ENCODE results near the gene MAFF.

Gene MAFF

GRCh38 chr22:38236786-38237185 lies 35.0 kb downstream of the MAFF start:
- H3K9me3 ChIP-seq (ENCODE audit: control insufficient read depth, insufficient read depth, low read length), result no peaks in the 10 kb centered on the region
- no peak overlapping the region for H3K4me3 ChIP-seq (ENCODE audit: low read depth, low read length)
- peaks cover 32% of the 10 kb centered on the region for H3K36me3 ChIP-seq (ENCODE audit: control insufficient read depth, insufficient read depth, low read length)
- H3K9ac ChIP-seq (ENCODE audit: low read depth, low read length), result no peak overlapping the region
- no peaks in the 10 kb centered on the region for H3K4me1 ChIP-seq (ENCODE audit: control insufficient read depth, insufficient read depth, low read length)
- H3K27me3 ChIP-seq (ENCODE audit: control insufficient read depth, insufficient read depth, low read length), result no peaks in the 10 kb centered on the region

GRCh38 chr22:38238519-38239071 lies 36.8 kb downstream of the MAFF start:
- no peak overlapping the region for H3K9ac ChIP-seq (ENCODE audit: low read depth, low read length)
- peaks cover 20% of the 10 kb centered on the region for H3K36me3 ChIP-seq (ENCODE audit: control insufficient read depth, insufficient read depth, low read length)
- H3K4me1 ChIP-seq (ENCODE audit: control insufficient read depth, insufficient read depth, low read length), result no peaks in the 10 kb centered on the region
- H3K27me3 ChIP-seq (ENCODE audit: control insufficient read depth, insufficient read depth, low read length), result no peaks in the 10 kb centered on the region
- no peak overlapping the region for H3K4me3 ChIP-seq (ENCODE audit: low read depth, low read length)
- H3K9me3 ChIP-seq (ENCODE audit: control insufficient read depth, insufficient read depth, low read length), result no peaks in the 10 kb centered on the region

DNA sequence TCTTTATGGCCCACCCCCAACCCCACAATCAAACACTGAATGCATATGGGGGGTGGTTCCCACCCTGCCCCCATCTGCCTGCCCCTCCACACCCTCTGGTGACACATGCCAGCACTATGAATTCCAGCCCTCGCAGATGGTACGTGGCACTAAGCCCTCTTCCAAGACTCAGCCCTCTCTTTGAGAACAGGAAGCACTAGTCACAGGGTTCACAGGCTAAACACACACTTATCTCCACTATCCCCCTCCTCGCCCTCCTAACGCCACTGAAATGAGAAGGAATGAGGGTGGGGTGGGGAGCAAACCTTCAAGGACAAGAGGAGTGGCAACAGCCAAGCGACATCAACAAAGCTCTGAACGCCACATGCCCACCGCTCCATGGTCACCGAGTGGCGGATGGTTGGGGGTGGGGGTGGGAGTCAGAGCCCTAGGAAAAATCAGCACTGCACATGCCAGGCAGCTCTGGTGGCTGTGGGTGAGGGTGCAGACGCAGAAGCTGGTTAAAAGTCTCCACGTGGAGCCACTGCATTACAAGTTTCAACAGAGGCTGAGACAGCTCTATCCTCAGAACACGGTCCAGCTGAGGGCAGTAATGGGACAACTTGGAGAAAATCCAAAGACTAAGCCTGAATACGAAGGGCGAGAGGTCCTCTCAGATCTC lies 37.4 kb downstream of the MAFF start:
- Histone ChIP-seq H3K27me3 (ENCODE audit: control insufficient read depth, insufficient read depth, low read length) (no peaks in the 10 kb centered on the region), H3K4me3 (ENCODE audit: low read depth, low read length) (no peak overlapping the region), H3K9ac (ENCODE audit: low read depth, low read length) (no peak overlapping the region), H3K36me3 (ENCODE audit: control insufficient read depth, insufficient read depth, low read length) (peaks cover 20% of the 10 kb centered on the region), H3K9me3 (ENCODE audit: control insufficient read depth, insufficient read depth, low read length) (no peaks in the 10 kb centered on the region), H3K4me1 (ENCODE audit: control insufficient read depth, insufficient read depth, low read length) (no peaks in the 10 kb centered on the region)

DNA sequence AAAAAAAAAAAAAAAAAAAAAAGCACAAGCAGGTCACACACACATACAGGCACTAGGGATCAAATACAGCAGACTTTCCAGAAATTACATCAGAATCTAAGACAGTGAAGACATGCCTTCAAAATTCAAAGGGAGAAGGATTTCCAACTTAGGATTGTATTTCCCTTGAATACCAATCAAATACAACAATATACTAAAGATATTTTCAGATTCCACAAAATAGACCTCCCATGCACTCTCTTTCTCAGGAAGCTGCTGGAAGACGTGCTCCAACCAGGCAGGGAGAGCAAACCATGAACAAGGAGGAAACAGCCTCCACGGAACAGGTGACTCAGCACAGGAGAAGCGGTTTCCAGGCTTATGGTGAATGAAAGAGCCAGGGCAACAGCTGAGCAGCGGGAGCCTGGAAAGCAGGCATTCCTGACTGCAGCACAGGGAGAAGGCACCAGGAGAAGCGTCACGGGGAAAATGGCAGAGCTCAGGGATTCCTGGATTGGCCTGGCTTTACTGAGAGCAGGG lies 39.0 kb downstream of the MAFF start:
- no peaks in the 10 kb centered on the region for H3K4me1 ChIP-seq (ENCODE audit: control insufficient read depth, insufficient read depth, low read length)
- peaks cover 21% of the 10 kb centered on the region for H3K36me3 ChIP-seq (ENCODE audit: control insufficient read depth, insufficient read depth, low read length)
- no peak overlapping the region for H3K4me3 ChIP-seq (ENCODE audit: low read depth, low read length)
- no peaks in the 10 kb centered on the region for H3K27me3 ChIP-seq (ENCODE audit: control insufficient read depth, insufficient read depth, low read length)
- peak overlapping the region; percentile 14 for H3K9ac ChIP-seq (ENCODE audit: low read depth, low read length)
- no peaks in the 10 kb centered on the region for H3K9me3 ChIP-seq (ENCODE audit: control insufficient read depth, insufficient read depth, low read length)

GRCh38 chr22:38243007-38243765 lies 41.4 kb downstream of the MAFF start:
- H3K4me3 ChIP-seq (ENCODE audit: low read depth, low read length), result no peak overlapping the region
- no peaks in the 10 kb centered on the region for H3K27me3 ChIP-seq (ENCODE audit: control insufficient read depth, insufficient read depth, low read length)
- H3K9ac ChIP-seq (ENCODE audit: low read depth, low read length), result no peak overlapping the region

GRCh38 chr22:38244106-38244505 lies 42.3 kb downstream of the MAFF start:
- H3K36me3 ChIP-seq (ENCODE audit: control insufficient read depth, insufficient read depth, low read length), result peaks cover 38% of the 10 kb centered on the region
- H3K9me3 ChIP-seq (ENCODE audit: control insufficient read depth, insufficient read depth, low read length), result no peaks in the 10 kb centered on the region
- H3K9ac ChIP-seq (ENCODE audit: low read depth, low read length), result no peak overlapping the region
- no peaks in the 10 kb centered on the region for H3K27me3 ChIP-seq (ENCODE audit: control insufficient read depth, insufficient read depth, low read length)
- H3K4me3 ChIP-seq (ENCODE audit: low read depth, low read length), result no peak overlapping the region
- H3K4me1 ChIP-seq (ENCODE audit: control insufficient read depth, insufficient read depth, low read length), result no peaks in the 10 kb centered on the region

More at GRCh38 chr22:38243007-38243765, 41.4 kb downstream of the MAFF start:
- H3K4me1 ChIP-seq (ENCODE audit: control insufficient read depth, insufficient read depth, low read length), result no peaks in the 10 kb centered on the region
- H3K9me3 ChIP-seq (ENCODE audit: control insufficient read depth, insufficient read depth, low read length), result no peaks in the 10 kb centered on the region
- peaks cover 38% of the 10 kb centered on the region for H3K36me3 ChIP-seq (ENCODE audit: control insufficient read depth, insufficient read depth, low read length)

- Histone ChIP-seq H3K27me3 (ENCODE audit: control insufficient read depth, insufficient read depth, low read length) (no peaks in the 10 kb centered on the region), H3K36me3 (ENCODE audit: control insufficient read depth, insufficient read depth, low read length) (peaks cover 34% of the 10 kb centered on the region), H3K9me3 (ENCODE audit: control insufficient read depth, insufficient read depth, low read length) (no peaks in the 10 kb centered on the region), H3K9ac (ENCODE audit: low read depth, low read length) (no peak overlapping the region), H3K4me3 (ENCODE audit: low read depth, low read length) (no peak overlapping the region), H3K4me1 (ENCODE audit: control insufficient read depth, insufficient read depth, low read length) (no peaks in the 10 kb centered on the region)
Measured at GRCh38 chr22:38246046-38246658, 44.4 kb downstream of the MAFF start.

DNA sequence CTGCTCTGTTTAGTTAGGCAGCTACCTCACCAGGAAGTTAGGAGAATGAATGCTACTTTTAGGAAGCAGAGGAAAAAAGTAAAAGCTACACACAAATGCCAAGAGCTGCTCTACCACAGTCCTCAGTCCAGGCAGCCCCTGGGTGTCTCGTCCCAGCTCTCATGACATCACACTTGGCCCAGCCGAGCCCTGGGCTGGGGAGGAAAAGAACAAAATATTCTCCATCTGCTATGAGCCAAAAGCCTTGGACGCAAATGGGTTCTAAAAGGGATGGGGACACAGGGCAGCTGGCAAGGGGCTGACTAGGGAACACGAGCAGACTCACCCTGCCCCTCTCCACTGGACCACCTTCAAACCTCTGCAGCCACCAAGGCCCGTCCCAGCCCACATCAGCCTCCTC lies 44.9 kb downstream of the MAFF start:
- Histone ChIP-seq H3K4me1 (ENCODE audit: control insufficient read depth, insufficient read depth, low read length) (no peaks in the 10 kb centered on the region), H3K9ac (ENCODE audit: low read depth, low read length) (no peak overlapping the region), H3K36me3 (ENCODE audit: control insufficient read depth, insufficient read depth, low read length) (peaks cover 34% of the 10 kb centered on the region), H3K9me3 (ENCODE audit: control insufficient read depth, insufficient read depth, low read length) (no peaks in the 10 kb centered on the region), H3K27me3 (ENCODE audit: control insufficient read depth, insufficient read depth, low read length) (no peaks in the 10 kb centered on the region), H3K4me3 (ENCODE audit: low read depth, low read length) (no peak overlapping the region)

- Histone ChIP-seq H3K9ac (ENCODE audit: low read depth, low read length) (no peak overlapping the region), H3K4me3 (ENCODE audit: low read depth, low read length) (no peak overlapping the region), H3K27me3 (ENCODE audit: control insufficient read depth, insufficient read depth, low read length) (no peaks in the 10 kb centered on the region), H3K36me3 (ENCODE audit: control insufficient read depth, insufficient read depth, low read length) (peaks cover 34% of the 10 kb centered on the region), H3K4me1 (ENCODE audit: control insufficient read depth, insufficient read depth, low read length) (no peaks in the 10 kb centered on the region), H3K9me3 (ENCODE audit: control insufficient read depth, insufficient read depth, low read length) (no peaks in the 10 kb centered on the region)
Measured at GRCh38 chr22:38247713-38248112, 45.9 kb downstream of the MAFF start.

GRCh38 chr22:38248280-38248679 lies 46.5 kb downstream of the MAFF start:
- H3K36me3 ChIP-seq (ENCODE audit: control insufficient read depth, insufficient read depth, low read length), result peaks cover 34% of the 10 kb centered on the region
- H3K27me3 ChIP-seq (ENCODE audit: control insufficient read depth, insufficient read depth, low read length), result no peaks in the 10 kb centered on the region
- no peaks in the 10 kb centered on the region for H3K9me3 ChIP-seq (ENCODE audit: control insufficient read depth, insufficient read depth, low read length)
- H3K4me1 ChIP-seq (ENCODE audit: control insufficient read depth, insufficient read depth, low read length), result no peaks in the 10 kb centered on the region
- no peak overlapping the region for H3K9ac ChIP-seq (ENCODE audit: low read depth, low read length)
- no peak overlapping the region for H3K4me3 ChIP-seq (ENCODE audit: low read depth, low read length)

DNA sequence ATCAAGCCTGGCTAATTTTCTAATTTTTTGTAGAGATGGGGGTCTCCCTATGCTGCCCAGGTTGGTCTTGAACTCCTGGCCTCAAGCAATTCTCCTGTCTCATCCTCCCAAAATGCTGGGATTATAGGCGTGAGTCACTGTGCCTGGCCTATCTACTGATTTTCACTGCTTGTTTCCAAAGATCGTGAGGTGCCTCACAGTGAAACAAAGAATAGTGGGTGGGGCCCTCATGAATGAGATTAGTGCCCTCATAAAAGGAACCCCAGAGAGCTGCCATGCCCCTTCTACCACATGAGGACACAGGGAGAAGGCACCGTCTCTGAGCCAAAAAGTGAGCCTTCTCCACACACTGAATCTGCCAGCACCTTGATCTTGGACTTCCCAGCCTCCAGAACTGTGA lies 47.5 kb downstream of the MAFF start:
- no peaks in the 10 kb centered on the region for H3K4me1 ChIP-seq (ENCODE audit: control insufficient read depth, insufficient read depth, low read length)
- H3K27me3 ChIP-seq (ENCODE audit: control insufficient read depth, insufficient read depth, low read length), result no peaks in the 10 kb centered on the region
- H3K9ac ChIP-seq (ENCODE audit: low read depth, low read length), result no peak overlapping the region
- H3K4me3 ChIP-seq (ENCODE audit: low read depth, low read length), result no peak overlapping the region
- no peaks in the 10 kb centered on the region for H3K9me3 ChIP-seq (ENCODE audit: control insufficient read depth, insufficient read depth, low read length)
- peaks cover 29% of the 10 kb centered on the region for H3K36me3 ChIP-seq (ENCODE audit: control insufficient read depth, insufficient read depth, low read length)

Data from iPS-15b (cell line).